B cell (primary cell): ENCODE measurements around the gene TMEM140. TPM values are rescaled to one million over a fixed set of nuclear protein-coding genes. Genes with fewer than 3 reads are reported as not detected.

ENCODE experiments used
- ATAC-seq: fragments of 200-7000 bp; cut with Tn5 transposase; one replicate; pipeline ENCODE4 v1.10.0; 2021; ENCODE audit warnings: low read depth, mild to moderate bottlenecking, moderate number of reproducible peaks, moderate library complexity
- CTCF ChIA-PET: fragments of 350-600 bp; sonication (Branson Sonifier 250); formaldehyde crosslinking; loops from one replicate; lab custom pipeline; 2021; ENCODE audit warnings: antibody characterized with exemption, inconsistent platforms; lab: Charles Lee
- POLR2A ChIA-PET: fragments of 350-600 bp; sonication (Branson Sonifier 250); formaldehyde crosslinking; loops from one replicate; lab custom pipeline; 2021; ENCODE audit warnings: antibody characterized with exemption; lab: Charles Lee
- DNase-seq: peaks from one replicate; pipeline ENCODE4 v3.0.0; 2013
- H2AFZ ChIP-seq: 2 replicates; pipeline ENCODE4 v1.6.1; 2012; ENCODE audit warnings: mild to moderate bottlenecking, low read depth, low read length; ENCODE audit not compliant: insufficient read depth, poor library complexity, severe bottlenecking
- H3K27ac ChIP-seq, 2 donors: 1 replicate in 1 of 2; 2 replicates in 1 of 2; pipeline ENCODE4 v1.5.1; 2012 to 2013; ENCODE audit warnings: low read length in 2 of 2, mild to moderate bottlenecking in 2 of 2, moderate library complexity in 1 of 2
- H3K27me3 ChIP-seq, 4 experiments: fragments of 200-600 bp in 1 of 4; sonication (generic) in 1 of 4; replicated peaks in 1 of 4; 1 replicate in 2 of 4; 2 replicates in 2 of 4; pipeline versions ENCODE4 v1.6.1 to v1.7.0; 2013 to 2016; ENCODE audit warnings: low read length in 3 of 4, mild to moderate bottlenecking in 2 of 4, mixed read lengths in 1 of 4, moderate library complexity in 1 of 4; ENCODE audit not compliant: insufficient read depth in 4 of 4, control insufficient read depth in 3 of 4; ENCODE audit errors: control extremely low read depth in 1 of 4
- H3K36me3 ChIP-seq, 2 experiments: replicated peaks in 1 of 2; 1 replicate in 1 of 2; 2 replicates in 1 of 2; pipeline versions ENCODE4 v1.6.1 to v1.7.1; 2013; ENCODE audit warnings: low read length in 1 of 2; ENCODE audit not compliant: insufficient read depth in 2 of 2, control insufficient read depth in 1 of 2; ENCODE audit errors: control extremely low read depth in 1 of 2, extremely low read depth in 1 of 2
- H3K4me1 ChIP-seq, 2 donors: fragments of 200-600 bp in 1 of 2; sonication (generic) in 1 of 2; 1 replicate in 1 of 2; 2 replicates in 1 of 2; pipeline versions ENCODE4 v1.5.1 to v1.6.1; 2013 to 2017; ENCODE audit warnings: low read length in 2 of 2; ENCODE audit not compliant: control insufficient read depth in 2 of 2, insufficient read depth in 2 of 2
- H3K4me2 ChIP-seq: replicated peaks from 2 replicates; pipeline ENCODE3; 2012; ENCODE audit warnings: mild to moderate bottlenecking, low read depth, low read length; ENCODE audit not compliant: poor library complexity, severe bottlenecking
- H3K4me3 ChIP-seq, 5 experiments: fragments of 200-600 bp in 1 of 5; sonication (generic) in 1 of 5; 1 replicate in 3 of 5; 2 replicates in 2 of 5; pipeline versions ENCODE4 v1.5.1 to v1.7.0; 2011 to 2016; ENCODE audit warnings: low read length in 4 of 5, mild to moderate bottlenecking in 4 of 5, low read depth in 2 of 5, control low read depth in 1 of 5, moderate library complexity in 1 of 5; ENCODE audit not compliant: insufficient read depth in 1 of 5; ENCODE audit errors: control extremely low read depth in 1 of 5, extremely low read depth in 1 of 5
- H3K79me2 ChIP-seq: fragments of 200-600 bp; sonication (generic); one replicate; pipeline ENCODE4 v1.6.0; 2016; ENCODE audit warnings: low read length; ENCODE audit not compliant: control insufficient read depth, insufficient read depth
- H3K9ac ChIP-seq: fragments of 200-600 bp; sonication (generic); 2 replicates; pipeline ENCODE4 v1.6.1; 2017; ENCODE audit warnings: mild to moderate bottlenecking, low read length, moderate library complexity
- H3K9me3 ChIP-seq, 3 donors: one replicate each; pipeline versions ENCODE4 v1.6.1 to v1.7.1; 2013; ENCODE audit warnings: low read length in 2 of 3; ENCODE audit not compliant: control insufficient read depth in 2 of 3, insufficient read depth in 1 of 3; ENCODE audit errors: control extremely low read depth in 1 of 3
- H4K20me1 ChIP-seq: 2 replicates; pipeline ENCODE4 v1.6.0; 2012; ENCODE audit warnings: mild to moderate bottlenecking, low read length; ENCODE audit not compliant: insufficient read depth, control insufficient read depth, poor library complexity, severe bottlenecking
- H3K27ac Mint-ChIP-seq: one replicate; pipeline ENCODE4 v1.8.0; 2021; ENCODE audit warnings: mixed read lengths
- H3K27me3 Mint-ChIP-seq: one replicate; pipeline ENCODE4 v1.8.0; 2021; ENCODE audit warnings: mixed read lengths
- H3K4me1 Mint-ChIP-seq: one replicate; pipeline ENCODE4 v1.8.0; 2021; ENCODE audit warnings: mixed read lengths
- H3K4me3 Mint-ChIP-seq: one replicate; pipeline ENCODE4 v1.8.0; 2021; ENCODE audit warnings: mixed read lengths
- H3K9me3 Mint-ChIP-seq: one replicate; pipeline ENCODE4 v1.8.0; 2022; ENCODE audit warnings: mixed read lengths; ENCODE audit not compliant: insufficient read depth
- CTCF ChIP-seq: fragments of 200-600 bp; IDR thresholded peaks from one replicate; pipeline ENCODE4 v1.8.0; 2022; ENCODE audit warnings: antibody characterized with exemption, mild to moderate bottlenecking
- EZH2 ChIP-seq: IDR thresholded peaks from 2 replicates; pipeline ENCODE4 v1.6.1; 2012; ENCODE audit warnings: borderline replicate concordance, low read depth, mild to moderate bottlenecking, moderate library complexity, low read length; ENCODE audit not compliant: insufficient read depth, poor library complexity, severe bottlenecking
- WGBS: methylation state at CpG from one replicate; pipeline ENCODE4 v1.1.5; 2013; ENCODE audit warnings: missing lambda C conversion rate; ENCODE audit not compliant: insufficient coverage; 5-methylcytosine and 5-hydroxymethylcytosine counted together
- intact Hi-C: fragments of 100-400 bp; cut with micrococcal nuclease; formaldehyde crosslinking; loops from one replicate; pipeline ENCODE4 v1.10.0; 2022
- polyA plus RNA-seq: library from polyadenylated mRNA; depleted of rRNA; stranded (reverse); fragments of >200 nt; gene quantifications from 2 replicates; pipeline ENCODE4 v1.2.3, GENCODE V29; 2012
- total RNA-seq, 2 donors: library from RNA; stranded (reverse); fragments of 120-200 nt in 1 of 2; gene quantifications; 1 replicate in 1 of 2; 2 replicates in 1 of 2; pipeline versions ENCODE4 v1.2.3 to v1.2.4, GENCODE V29; 2013 to 2022

Gene TMEM140
- total and polyA plus RNA-seq, 2 donors (not counting 1 experiment from before 2014, with no cell fraction given), result 3.8 to 79.1 TPM

GRCh38 chr7:135154734-135155133 lies 6.9 kb downstream of the TMEM140 start:
- Mint-ChIP-seq H3K4me3 (peak overlapping the region; percentile 2), H3K27me3 (no peaks in the 10 kb centered on the region), H3K27ac (no peak overlapping the region), H3K4me1 (peaks cover 66% of the 10 kb centered on the region), H3K9me3 (peaks cover 12% of the 10 kb centered on the region)
- WGBS, result no CpG with 5 or more reads among the region's 1 CpG
- ATAC-seq (no peak), DNase-seq (no peak)
- no peak overlapping the region for H3K27ac ChIP-seq
- H2AFZ ChIP-seq, result no peak overlapping the region
- peaks cover 0 to 10% of the 10 kb centered on the region in 2 experiments for H3K36me3 ChIP-seq
- H3K79me2 ChIP-seq, result peaks cover 96% of the 10 kb centered on the region
- no peak overlapping the region for H3K9ac ChIP-seq
- peaks cover 1 to 17% (median 9%) of the 10 kb centered on the region in 3 donors for H3K9me3 ChIP-seq
- peaks cover 34% of the 10 kb centered on the region in 2 donors for H3K4me1 ChIP-seq
- ChIA-PET POLR2A (no interaction called here), CTCF (no interaction called here)
- H3K4me2 ChIP-seq, result no peak overlapping the region
- H4K20me1 ChIP-seq, result peaks cover 16% of the 10 kb centered on the region
- no peak overlapping the region for H3K4me3 ChIP-seq
- no peaks in the 10 kb centered on the region for H3K27me3 ChIP-seq
- no peak for TF ChIP-seq EZH2
- TF ChIP-seq CTCF, result no peak
- intact Hi-C loops, result no loop called here

GRCh38 chr7:135156290-135156689 lies 8.4 kb downstream of the TMEM140 start:
- Mint-ChIP-seq H3K4me3 (no peak overlapping the region), H3K9me3 (peaks cover 12% of the 10 kb centered on the region), H3K27ac (no peak overlapping the region), H3K27me3 (no peaks in the 10 kb centered on the region), H3K4me1 (peaks cover 68% of the 10 kb centered on the region)
- no peaks in the 10 kb centered on the region for H3K27me3 ChIP-seq
- H3K4me3 ChIP-seq, result no peak overlapping the region
- no CpG with 5 or more reads among the region's 1 CpG for WGBS
- peaks cover 1 to 17% (median 9%) of the 10 kb centered on the region in 3 donors for H3K9me3 ChIP-seq
- H4K20me1 ChIP-seq, result peaks cover 22% of the 10 kb centered on the region
- H3K36me3 ChIP-seq, result peaks cover 0 to 10% of the 10 kb centered on the region in 2 experiments
- TF ChIP-seq EZH2 (no peak), CTCF (no peak)
- H3K9ac ChIP-seq, result no peak overlapping the region
- ATAC-seq (no peak), DNase-seq (no peak)
- no peak overlapping the region for H3K27ac ChIP-seq
- H2AFZ ChIP-seq, result no peak overlapping the region
- intact Hi-C loops, result no loop called here
- CTCF ChIA-PET, result interaction anchor here (1.1 kb wide), 1 partner anchor 13 kb away, joined by 4 read pairs; no protein-coding TSS in a partner anchor
- H3K79me2 ChIP-seq, result peaks cover 92% of the 10 kb centered on the region
- no peak overlapping the region for H3K4me2 ChIP-seq
- peaks cover 34 to 35% of the 10 kb centered on the region in 2 donors for H3K4me1 ChIP-seq
- POLR2A ChIA-PET, result no interaction called here
